CD14-positive monocyte (primary cell): ENCODE measurements around the gene CSE1L. TPM values are rescaled to one million over a fixed set of nuclear protein-coding genes. Genes with fewer than 3 reads are reported as not detected.

Experiments used
- DNase-seq, 3 donors: peaks; one replicate each; pipeline ENCODE4 v3.0.0-alpha.2; 2011 to 2022
- H2AFZ ChIP-seq: 2 replicates; pipeline ENCODE4 v1.6.0; 2012; ENCODE audit warnings: mild to moderate bottlenecking, low read depth, low read length, inconsistent platforms; ENCODE audit not compliant: insufficient read depth, poor library complexity, severe bottlenecking
- H3K27ac ChIP-seq, 2 donors: 1 replicate in 1 of 2; 2 replicates in 1 of 2; pipeline ENCODE4 v1.5.1; 2012 to 2013; ENCODE audit warnings: low read length in 2 of 2, control low read depth in 1 of 2, inconsistent platforms in 1 of 2, low read depth in 1 of 2, mild to moderate bottlenecking in 1 of 2
- H3K27me3 ChIP-seq, 2 donors: one replicate each; pipeline versions ENCODE4 v1.6.0 to v1.6.1; 2011 to 2013; ENCODE audit warnings: low read length in 2 of 2; ENCODE audit not compliant: control insufficient read depth in 2 of 2, insufficient read depth in 2 of 2
- H3K36me3 ChIP-seq, 2 donors: replicated peaks in 1 of 2; 1 replicate in 1 of 2; 2 replicates in 1 of 2; pipeline versions ENCODE4 v1.5.1 to v1.6.1; 2012 to 2013; ENCODE audit warnings: low read length in 2 of 2, control low read depth in 1 of 2, inconsistent platforms in 1 of 2, mild to moderate bottlenecking in 1 of 2; ENCODE audit not compliant: insufficient read depth in 2 of 2, control insufficient read depth in 1 of 2
- H3K4me1 ChIP-seq, 2 donors: 1 replicate in 1 of 2; 2 replicates in 1 of 2; pipeline versions ENCODE4 v1.5.1 to v1.6.1; 2012 to 2013; ENCODE audit warnings: low read length in 2 of 2, control low read depth in 1 of 2, inconsistent platforms in 1 of 2, mild to moderate bottlenecking in 1 of 2, moderate library complexity in 1 of 2; ENCODE audit not compliant: insufficient read depth in 2 of 2, control insufficient read depth in 1 of 2
- H3K4me2 ChIP-seq: replicated peaks from 2 replicates; pipeline ENCODE3; 2012; ENCODE audit warnings: low read length, moderate library complexity, mild to moderate bottlenecking; ENCODE audit not compliant: poor library complexity, severe bottlenecking; ENCODE audit errors: extremely low read depth
- H3K4me3 ChIP-seq, 3 experiments: fragments of 200-600 bp in 1 of 3; sonication (generic) in 1 of 3; replicated peaks in 1 of 3; 1 replicate in 2 of 3; 2 replicates in 1 of 3; pipeline ENCODE4 v1.5.1; 2011 to 2013; ENCODE audit warnings: low read length in 3 of 3, mild to moderate bottlenecking in 3 of 3, control low read depth in 2 of 3, low read depth in 2 of 3, inconsistent platforms in 1 of 3, moderate library complexity in 1 of 3
- H3K79me2 ChIP-seq: 2 replicates; pipeline ENCODE4 v1.6.0; 2012; ENCODE audit warnings: mild to moderate bottlenecking, control low read depth, inconsistent platforms, low read length, moderate library complexity; ENCODE audit not compliant: insufficient read depth
- H3K9ac ChIP-seq: 2 replicates; pipeline ENCODE4 v1.6.0; 2017; ENCODE audit warnings: low read length, mild to moderate bottlenecking; ENCODE audit not compliant: insufficient read depth, poor library complexity, severe bottlenecking
- H3K9me3 ChIP-seq, 2 donors: replicated peaks in 1 of 2; 1 replicate in 1 of 2; 2 replicates in 1 of 2; pipeline versions ENCODE4 v1.5.1 to v1.6.1; 2012 to 2013; ENCODE audit warnings: low read length in 2 of 2, control low read depth in 1 of 2; ENCODE audit not compliant: control insufficient read depth in 1 of 2, insufficient read depth in 1 of 2
- H4K20me1 ChIP-seq: 2 replicates; pipeline ENCODE4 v1.6.0; 2012; ENCODE audit warnings: mild to moderate bottlenecking, low read length, control low read depth, moderate library complexity; ENCODE audit not compliant: insufficient read depth
- H3K27ac Mint-ChIP-seq, 7 donors: one replicate each; pipeline ENCODE4 v1.8.0; 2020; ENCODE audit warnings: mild to moderate bottlenecking in 7 of 7, mixed read lengths in 7 of 7, moderate library complexity in 6 of 7, inconsistent platforms in 2 of 7
- H3K27me3 Mint-ChIP-seq, 3 donors: one replicate each; pipeline ENCODE4 v1.8.0; 2021 to 2022; ENCODE audit warnings: low read depth in 3 of 3, mild to moderate bottlenecking in 3 of 3, mixed read lengths in 3 of 3, moderate library complexity in 3 of 3, inconsistent platforms in 1 of 3
- H3K36me3 Mint-ChIP-seq, 2 donors: one replicate each; pipeline ENCODE4 v1.8.0; 2020; ENCODE audit warnings: mixed read lengths in 2 of 2, inconsistent platforms in 1 of 2, mild to moderate bottlenecking in 1 of 2
- H3K4me1 Mint-ChIP-seq: one replicate; pipeline ENCODE4 v1.8.0; 2020; ENCODE audit warnings: mild to moderate bottlenecking, mixed read lengths
- H3K4me3 Mint-ChIP-seq, 2 donors: one replicate each; pipeline ENCODE4 v1.8.0; 2020; ENCODE audit warnings: mild to moderate bottlenecking in 2 of 2, mixed read lengths in 2 of 2, moderate library complexity in 1 of 2
- H3K9me3 Mint-ChIP-seq, 7 donors: one replicate each; pipeline ENCODE4 v1.8.0; 2020 to 2022; ENCODE audit warnings: mixed read lengths in 7 of 7, mild to moderate bottlenecking in 6 of 7, moderate library complexity in 6 of 7, inconsistent platforms in 2 of 7
- CTCF ChIP-seq: fragments of 200-600 bp; IDR thresholded peaks from one replicate; pipeline ENCODE4 v1.8.0; 2022; ENCODE audit warnings: antibody characterized with exemption, mild to moderate bottlenecking
- WGBS: methylation state at CpG from one replicate; pipeline ENCODE4 v1.1.5; 2013; ENCODE audit warnings: missing lambda C conversion rate; ENCODE audit not compliant: insufficient coverage; 5-methylcytosine and 5-hydroxymethylcytosine counted together
- intact Hi-C, 2 donors: fragments of 100-400 bp; cut with micrococcal nuclease; formaldehyde crosslinking; loops; one replicate each; pipeline versions ENCODE4 v1.15.0 to v1.15.1; 2023
- polyA plus RNA-seq, 3 donors: library from polyadenylated mRNA; depleted of rRNA in 1 of 3; unstranded in 2 of 3; stranded (reverse) in 1 of 3; fragments of 300-500 nt in 2 of 3; fragments of >200 nt in 1 of 3; fragmentation: Illumina TruSeq in 2 of 3; gene quantifications; 1 replicate in 2 of 3; 2 replicates in 1 of 3; pipeline ENCODE4 v1.2.3, GENCODE V29; 2012 to 2021

Gene CSE1L
- polyA plus RNA-seq, 3 donors = 8.5 to 22.0 (median 19.4) TPM

- H2AFZ ChIP-seq = no peak overlapping the region
- H3K27me3 ChIP-seq = no peaks in the 10 kb centered on the region
- H3K4me3 Mint-ChIP-seq = no peak overlapping the region
- no peak overlapping the region for H3K4me2 ChIP-seq
- DNase-seq = no peak
- no peak overlapping the region for H3K4me3 ChIP-seq
- WGBS = 100% methylated on average over 2 of the region's 3 CpGs
- no peaks in the 10 kb centered on the region for H3K27me3 Mint-ChIP-seq
- H3K79me2 ChIP-seq = no peaks in the 10 kb centered on the region
- no peaks in the 10 kb centered on the region for H3K9me3 ChIP-seq
- TF ChIP-seq CTCF = no peak
- intact Hi-C loops = no loop called here
- peaks cover 0 to 3% (median 0%) of the 10 kb centered on the region in 7 donors for H3K9me3 Mint-ChIP-seq
- H3K27ac Mint-ChIP-seq = no peak overlapping the region
- H3K4me1 Mint-ChIP-seq = no peaks in the 10 kb centered on the region
- no peaks in the 10 kb centered on the region for H3K4me1 ChIP-seq
- no peak overlapping the region for H3K9ac ChIP-seq
- H3K36me3 ChIP-seq = peaks cover 93 to 99% of the 10 kb centered on the region in 2 donors
- no peak overlapping the region for H3K27ac ChIP-seq
- H4K20me1 ChIP-seq = no peaks in the 10 kb centered on the region
- peaks cover 83 to 91% of the 10 kb centered on the region in 2 donors for H3K36me3 Mint-ChIP-seq
Measured at GRCh38 chr20:49118307-49118706, 72.2 kb downstream of the CSE1L start.

GRCh38 chr20:49119988-49120387 is 73.9 kb downstream of the CSE1L start:
- H3K9me3 Mint-ChIP-seq = peaks cover 0 to 3% (median 0%) of the 10 kb centered on the region in 7 donors
- 98% methylated on average over 6 of the region's 7 CpGs for WGBS
- H3K36me3 ChIP-seq = peaks cover 92 to 99% of the 10 kb centered on the region in 2 donors

More at GRCh38 chr20:49119988-49120387, 73.9 kb downstream of the CSE1L start:
- intact Hi-C loops = no loop called here
- H3K27ac ChIP-seq = no peak overlapping the region
- no peak overlapping the region for H3K4me2 ChIP-seq
- peaks cover 4% of the 10 kb centered on the region for H4K20me1 ChIP-seq
- no peak for DNase-seq
- H3K9ac ChIP-seq = no peak overlapping the region
- H3K4me3 ChIP-seq = no peak overlapping the region
- no peaks in the 10 kb centered on the region for H3K27me3 ChIP-seq
- TF ChIP-seq CTCF = no peak
- no peaks in the 10 kb centered on the region for H3K9me3 ChIP-seq
- no peaks in the 10 kb centered on the region for H3K4me1 ChIP-seq
- no peak overlapping the region for H2AFZ ChIP-seq
- H3K36me3 Mint-ChIP-seq = peaks cover 82 to 91% of the 10 kb centered on the region in 2 donors
- H3K27ac Mint-ChIP-seq = no peak overlapping the region
- H3K4me1 Mint-ChIP-seq = no peaks in the 10 kb centered on the region
- H3K4me3 Mint-ChIP-seq = no peak overlapping the region
- H3K79me2 ChIP-seq = no peaks in the 10 kb centered on the region
- no peaks in the 10 kb centered on the region for H3K27me3 Mint-ChIP-seq
